Measurements from ENCODE around the gene PAF1.
"Not testable (repeated sequence)": the region's sequence is repeated elsewhere in the genome, so short reads cannot be mapped to it uniquely, and the experiment has no call there.

The PAF1 gene

DNA sequence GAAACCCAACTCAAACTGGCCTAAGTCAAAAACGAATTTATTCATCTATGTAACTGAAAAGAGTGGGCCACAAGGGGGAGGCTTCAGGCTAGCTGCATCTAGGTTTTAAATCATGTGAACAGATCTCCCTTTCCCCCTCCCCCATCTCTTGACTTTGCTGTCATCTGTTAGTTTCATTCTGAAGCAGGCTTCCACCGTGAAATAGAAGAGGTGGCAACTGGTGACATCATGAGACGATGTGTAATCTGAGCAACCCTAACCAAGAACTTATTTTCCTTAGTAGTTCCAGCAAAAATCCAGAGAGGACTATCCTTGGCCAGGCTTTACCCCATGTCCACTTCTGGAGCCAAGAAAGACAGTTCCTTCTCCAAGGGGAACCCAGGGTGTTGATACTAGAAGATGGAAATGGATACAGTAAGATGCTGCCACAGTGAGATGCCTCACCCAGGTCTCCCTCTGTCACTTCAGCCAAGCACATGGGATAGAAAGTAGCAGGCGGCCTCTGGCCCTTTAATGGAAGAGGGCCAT, 39.3 kb downstream of the PAF1 start:
- DNase-seq, result no peak

DNA sequence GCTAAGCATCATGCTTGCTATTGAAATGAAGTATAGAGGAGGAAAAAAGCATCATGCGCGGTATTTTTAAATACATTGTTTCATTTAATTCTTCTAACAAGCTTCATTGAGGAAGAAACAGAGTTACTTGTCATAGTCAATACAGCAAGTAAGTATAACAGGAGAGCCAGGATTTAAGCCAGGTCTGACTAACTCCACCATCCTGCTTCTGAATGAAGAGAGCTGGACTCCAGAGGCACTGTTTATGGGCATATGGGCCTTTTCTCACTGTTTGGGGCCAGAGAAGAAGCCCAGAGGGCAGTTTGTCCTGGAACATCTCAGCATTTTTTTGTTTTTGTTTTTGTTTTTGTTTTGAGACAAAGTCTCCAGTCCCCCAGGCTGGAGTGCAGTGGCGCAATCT, 40.8 kb downstream of the PAF1 start:
- DNase-seq, result no peak

DNA sequence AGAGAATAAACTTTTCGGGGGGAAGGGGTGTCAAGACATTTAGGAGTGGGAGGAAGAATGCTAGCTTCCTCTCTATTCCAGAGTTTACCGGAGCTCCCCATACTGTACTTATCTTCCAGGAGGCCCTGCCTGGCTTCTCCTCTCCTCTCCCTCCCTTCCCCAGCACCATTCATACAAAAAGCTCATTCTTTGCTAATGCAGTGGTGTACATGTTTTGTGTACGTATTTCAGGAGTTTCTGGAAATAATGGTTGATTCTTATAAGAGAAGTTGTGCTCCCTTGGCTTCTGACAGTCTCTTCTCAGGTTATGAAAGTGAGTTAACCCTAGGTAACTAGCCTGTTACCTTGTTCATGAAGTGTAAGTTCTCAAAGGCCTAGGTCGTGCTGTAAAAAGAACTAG, 41.6 kb downstream of the PAF1 start:
- DNase-seq, result no peak

DNA sequence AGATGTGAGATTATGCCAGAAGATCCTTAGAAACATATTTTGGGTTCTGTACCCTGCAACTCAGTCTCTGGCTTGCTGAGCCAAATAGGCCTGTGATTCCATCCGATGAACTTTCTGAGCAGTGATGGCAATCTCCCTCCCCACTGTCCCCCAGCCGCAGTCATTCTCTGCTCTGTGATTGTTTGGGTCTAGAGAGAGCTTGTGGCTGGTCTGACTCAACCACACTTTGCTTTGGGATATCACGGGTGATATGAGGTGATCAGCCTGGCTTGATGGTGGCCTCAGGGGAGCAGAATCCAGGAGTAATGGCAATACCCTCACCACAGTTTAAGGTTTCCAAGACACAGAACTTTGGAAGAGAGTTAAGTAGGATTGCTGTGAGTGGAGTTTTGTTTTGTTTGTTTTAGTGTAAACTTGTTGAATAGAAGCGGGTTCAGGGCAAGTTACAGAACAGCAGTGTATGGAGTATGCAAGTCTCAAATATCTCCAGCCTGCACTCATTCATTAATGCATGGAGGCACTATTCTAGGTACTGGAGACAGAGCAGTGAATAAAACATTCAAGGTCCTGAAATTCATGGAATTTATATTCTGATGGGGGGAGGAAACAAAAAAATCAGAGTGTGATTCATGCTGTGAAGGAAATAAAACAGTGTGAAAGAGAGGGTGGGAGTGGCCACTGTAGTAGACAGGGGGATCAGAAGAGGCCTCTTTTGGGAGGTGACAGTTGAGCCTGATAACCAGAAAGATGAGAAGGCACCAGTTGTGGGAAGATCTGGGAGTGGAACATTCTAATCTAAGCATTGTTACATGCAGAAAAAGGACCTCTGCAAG, 43.4 kb downstream of the PAF1 start:
- DNase-seq, result no peak

DNA sequence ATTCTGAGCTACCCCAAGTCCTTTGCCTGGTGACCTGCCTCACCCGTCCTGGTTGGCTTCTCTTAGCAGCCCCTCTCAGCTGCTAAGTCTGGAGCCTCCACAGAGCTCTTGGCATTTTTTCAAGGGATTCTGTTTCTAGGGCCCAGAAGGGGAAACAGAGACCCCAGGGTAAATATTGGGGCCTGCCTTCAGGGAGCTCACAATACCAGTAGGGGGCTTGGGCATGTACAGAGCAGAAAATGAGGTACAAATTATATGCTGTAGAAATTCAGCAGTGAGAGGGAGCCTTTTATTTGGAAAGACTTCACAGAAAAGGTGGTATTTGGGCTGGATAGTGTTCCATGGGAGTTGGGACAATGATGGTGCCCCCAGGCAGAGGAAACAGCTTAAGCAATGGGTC, 45.0 kb downstream of the PAF1 start:
- DNase-seq, result no peak

DNA sequence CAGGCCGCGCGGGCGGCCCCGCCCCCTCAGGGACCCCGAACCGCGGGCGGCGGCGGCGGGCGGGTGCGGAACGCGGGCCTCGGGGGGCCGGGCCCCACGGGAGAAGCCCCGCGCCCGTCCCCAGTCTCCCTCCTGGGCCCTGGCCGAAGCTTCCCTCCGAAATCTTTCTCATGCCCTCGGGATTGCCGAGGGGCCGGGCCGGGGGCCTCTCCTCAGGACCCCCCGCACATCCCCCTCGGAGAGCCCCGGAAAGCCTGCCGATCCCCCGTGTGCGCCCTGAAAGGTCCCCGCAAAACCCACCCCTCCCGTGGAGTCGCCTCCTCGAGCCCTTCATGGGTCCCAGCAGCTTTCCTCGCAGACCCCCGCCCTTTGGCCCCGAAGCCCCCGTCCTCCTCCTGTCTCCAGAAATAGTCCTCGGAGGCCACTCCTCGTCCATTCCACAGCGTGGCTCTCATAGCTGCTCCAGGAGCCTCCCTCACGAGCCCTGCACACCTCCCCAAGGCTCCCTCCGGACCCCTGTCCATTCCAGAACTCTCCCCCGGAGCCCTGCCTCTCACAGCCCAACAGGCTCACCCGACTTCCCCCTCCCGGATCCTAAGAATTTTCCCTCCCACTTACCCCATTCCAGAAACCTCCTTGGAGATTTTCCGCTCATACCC, 48.1 kb downstream of the PAF1 start:
- no peak for DNase-seq

DNA sequence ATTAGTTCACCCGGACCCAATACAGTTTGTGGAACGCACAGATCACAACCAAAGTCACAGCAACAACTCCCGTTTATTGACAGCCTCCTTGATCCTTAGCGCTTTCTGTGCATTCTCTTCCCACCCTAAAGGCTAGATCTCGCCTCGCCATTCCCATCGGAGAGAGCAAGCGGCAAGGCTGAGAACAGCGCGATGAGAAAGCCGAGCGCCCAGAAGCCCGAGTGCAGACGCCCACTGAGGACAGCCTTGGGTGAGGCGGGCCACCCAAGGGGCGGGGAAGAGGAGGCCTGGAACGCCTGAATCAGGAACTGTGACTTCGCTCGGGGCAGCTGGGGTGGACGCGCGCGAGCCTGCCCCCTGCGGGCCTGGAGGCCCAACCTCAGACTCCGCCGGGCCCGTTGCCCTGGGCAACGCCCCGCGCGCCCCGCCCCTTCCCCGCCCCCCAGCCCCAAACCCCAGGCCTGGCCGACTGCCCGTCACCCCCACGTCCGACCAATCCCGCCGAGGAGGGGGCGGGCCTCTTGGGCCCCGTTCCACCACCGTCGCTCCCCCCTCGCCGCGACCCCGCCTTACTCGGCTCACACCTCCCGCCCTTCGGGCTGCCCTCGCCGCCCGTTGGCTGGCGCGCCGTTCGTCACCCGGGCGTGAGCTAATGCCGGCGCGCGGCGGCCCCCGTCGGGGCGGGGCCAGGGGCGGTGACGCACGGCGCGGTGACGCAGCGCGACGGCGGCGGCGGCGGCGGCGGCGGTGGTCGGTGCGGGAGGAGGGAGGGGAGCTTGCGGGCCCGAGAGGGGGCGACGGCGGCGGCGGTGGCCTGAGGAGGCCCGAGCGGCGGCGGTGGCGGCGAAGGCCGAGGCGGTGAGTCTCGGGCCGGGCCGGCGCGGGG, 48.9 kb downstream of the PAF1 start, which contains the start of gene SAMD4B:
Gene SAMD4B, plus strand, starts transcription at position 703 of the 886 bp plus-strand sequence. CDS start 14,473 bp downstream, outside the sequence.
- peak; percentile 97 for DNase-seq

DNA sequence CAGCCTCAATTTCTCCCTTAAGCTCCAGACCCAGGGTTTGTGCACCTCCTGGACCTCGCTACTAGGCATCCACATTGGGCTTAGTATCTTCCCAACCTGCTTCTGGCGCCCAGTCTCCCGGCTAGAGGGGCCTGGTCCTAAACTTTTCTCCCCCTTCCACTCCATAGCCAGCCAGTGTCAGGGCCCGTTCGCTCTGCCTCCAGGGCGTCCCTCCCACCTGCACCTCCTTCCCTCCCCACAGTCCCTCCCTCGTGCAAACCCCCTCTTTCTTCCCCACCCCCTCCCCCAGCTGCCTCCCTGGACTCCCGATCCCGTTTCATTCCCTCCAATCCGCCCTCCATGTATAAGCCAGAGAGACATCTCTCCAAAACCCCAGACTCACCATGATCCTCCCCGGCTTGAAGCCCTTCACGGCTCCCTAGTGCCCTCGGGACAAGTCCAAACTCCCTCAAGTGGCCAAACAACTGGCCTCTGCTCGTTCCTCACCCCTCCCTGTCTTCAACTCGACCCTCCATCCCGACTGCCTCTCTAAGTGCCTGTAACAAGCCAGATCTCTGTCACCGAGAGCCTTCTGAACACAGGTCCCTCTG, 49.7 kb downstream of the PAF1 start:
- peak; percentile 13 for DNase-seq

DNA sequence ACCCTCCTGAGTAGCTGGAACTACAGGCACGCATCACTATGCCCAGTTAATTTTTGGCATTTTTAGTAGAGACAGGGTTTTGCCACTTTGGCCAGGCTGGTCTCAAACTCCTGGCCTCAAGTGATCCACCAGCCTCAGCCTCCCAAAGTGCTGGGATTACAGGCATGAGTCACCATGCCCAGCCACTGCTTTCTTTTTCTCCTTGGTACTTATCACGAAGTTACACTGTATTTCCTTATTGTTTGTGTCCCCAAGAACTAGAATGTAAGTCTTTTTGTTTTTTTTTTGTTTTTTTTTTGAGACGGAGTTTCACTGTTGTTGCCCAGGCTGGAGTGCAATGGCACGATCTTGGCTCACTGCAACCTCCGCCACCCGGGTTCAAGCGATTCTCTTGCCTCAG, 50.8 kb downstream of the PAF1 start:
- DNase-seq, result not testable (repeated sequence)

DNA sequence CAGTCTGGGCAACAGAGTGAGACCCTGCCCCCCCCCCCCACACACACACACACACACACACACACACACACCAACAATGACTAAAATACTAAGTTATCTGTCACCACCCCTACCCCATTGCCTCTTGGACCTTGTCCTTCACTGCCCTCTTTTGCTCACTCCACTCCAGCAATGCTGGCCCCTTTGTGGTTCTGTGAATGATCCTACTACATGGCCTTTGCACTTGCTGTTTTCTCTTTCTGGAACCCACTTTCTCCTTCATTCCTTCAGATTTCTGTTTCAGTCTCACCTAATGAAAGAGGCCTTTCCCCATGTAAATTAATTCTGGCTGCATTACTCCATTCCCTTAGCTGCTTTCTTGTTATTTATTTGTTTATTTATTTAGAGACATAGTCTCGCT, 51.2 kb downstream of the PAF1 start:
- DNase-seq, result no peak

DNA sequence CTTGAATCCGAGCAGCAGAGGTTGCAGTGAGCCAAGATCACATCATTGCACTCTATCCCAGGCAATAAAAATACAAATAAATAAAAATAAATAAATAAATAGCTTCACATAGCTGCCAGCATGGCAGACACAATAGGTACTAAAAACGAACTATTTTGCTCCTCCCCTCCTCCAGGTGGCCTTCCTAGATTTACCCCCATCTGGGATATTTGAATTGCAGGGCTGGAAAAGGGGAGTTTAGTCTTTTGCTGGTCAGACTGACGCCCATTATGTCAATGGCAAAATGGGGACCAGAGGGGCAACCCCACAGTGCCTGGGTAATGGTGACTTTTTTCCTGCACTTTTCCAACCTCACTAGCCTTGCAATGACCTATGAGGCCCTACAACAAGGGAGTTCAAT, 54.4 kb downstream of the PAF1 start:
- no peak for DNase-seq

Data from RPMI8226 (cell line).